DMS 273 (cell line): ENCODE data around the gene TMEM37.

Experiments used
- DNase-seq: peaks from one replicate; lab custom pipeline; 2025; ENCODE audit not compliant: unreplicated experiment; lab: John Stamatoyannopoulos, UW

Gene TMEM37

DNA sequence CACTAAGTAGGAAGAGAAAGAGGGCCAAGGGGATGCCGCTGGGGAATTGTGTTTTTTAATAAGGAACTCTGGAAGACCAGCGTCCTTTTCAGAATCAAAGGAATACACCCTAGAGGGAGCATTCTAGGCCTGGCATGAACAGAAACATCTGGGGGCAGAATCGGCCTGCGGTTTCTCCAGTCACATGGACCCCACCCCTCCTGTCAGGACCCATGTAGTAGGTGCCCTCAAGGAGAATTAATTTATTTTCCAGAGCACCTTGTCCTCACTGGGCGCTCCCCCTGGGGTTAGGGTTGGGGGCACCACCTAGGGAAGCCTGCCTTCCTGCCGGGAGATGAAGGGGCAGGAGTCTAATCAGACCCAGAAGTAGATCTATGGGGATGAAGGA, 44.2 kb downstream of the TMEM37 start:
- DNase-seq, result no peak

DNA sequence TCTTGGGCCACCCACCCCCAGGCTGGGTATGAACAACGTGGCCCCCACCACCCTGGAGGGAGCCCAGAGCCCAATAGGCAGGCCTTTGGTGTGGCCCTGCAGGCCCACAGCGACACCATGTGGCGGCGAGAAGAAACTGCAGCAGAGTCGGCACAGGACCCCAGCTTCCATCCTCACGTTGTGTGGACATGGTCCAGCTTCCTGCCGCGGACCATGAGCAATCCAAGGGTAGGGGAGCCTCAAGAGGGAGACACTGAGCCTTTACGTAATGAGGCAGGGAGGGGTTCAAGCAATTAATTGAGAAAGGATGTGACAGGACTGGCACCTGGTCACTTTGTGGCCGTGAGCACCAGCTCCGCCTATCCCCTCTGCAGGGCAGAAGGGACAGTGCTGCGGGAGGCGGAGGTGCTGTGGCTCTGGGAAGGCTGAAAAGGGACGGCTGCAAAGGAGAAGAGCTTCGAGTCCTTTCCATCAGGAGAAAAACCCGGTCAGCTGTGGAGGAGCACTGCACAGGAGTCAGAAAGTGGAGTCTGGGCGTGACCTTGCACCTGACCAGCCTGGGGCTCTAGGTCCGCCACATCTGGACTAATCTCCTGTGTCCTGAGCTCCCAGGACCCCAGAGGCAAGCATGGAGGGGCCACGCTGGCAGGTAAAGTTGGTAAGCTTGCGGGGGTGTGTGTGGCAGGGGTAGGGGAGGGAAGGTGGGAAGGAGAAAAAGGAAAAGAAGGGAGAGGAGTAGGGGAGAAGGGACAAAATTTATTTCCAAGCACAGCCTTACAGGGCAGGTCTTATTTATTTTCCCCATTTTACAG, 44.9 kb downstream of the TMEM37 start:
- peak; percentile 83 for DNase-seq

DNA sequence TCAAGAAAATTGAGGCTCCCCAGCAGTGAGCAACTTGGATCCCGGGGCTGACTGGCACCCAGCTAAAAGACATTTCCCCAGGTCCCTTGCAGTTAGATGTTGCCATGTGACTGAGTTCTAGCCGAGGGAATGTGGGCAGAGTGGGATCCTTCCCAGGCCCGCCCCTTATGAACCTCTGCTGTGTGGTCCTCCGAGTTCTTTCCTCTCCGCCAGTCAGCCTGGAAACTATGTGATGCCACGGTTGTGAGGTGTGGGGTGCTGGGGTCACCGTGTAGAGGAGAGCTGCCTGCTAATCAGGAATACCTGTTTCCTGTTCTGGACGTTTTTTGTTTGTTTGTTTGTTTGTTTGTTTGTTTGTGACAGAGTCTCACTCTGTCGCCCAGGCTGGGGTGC, 45.5 kb downstream of the TMEM37 start:
- no peak for DNase-seq

DNA sequence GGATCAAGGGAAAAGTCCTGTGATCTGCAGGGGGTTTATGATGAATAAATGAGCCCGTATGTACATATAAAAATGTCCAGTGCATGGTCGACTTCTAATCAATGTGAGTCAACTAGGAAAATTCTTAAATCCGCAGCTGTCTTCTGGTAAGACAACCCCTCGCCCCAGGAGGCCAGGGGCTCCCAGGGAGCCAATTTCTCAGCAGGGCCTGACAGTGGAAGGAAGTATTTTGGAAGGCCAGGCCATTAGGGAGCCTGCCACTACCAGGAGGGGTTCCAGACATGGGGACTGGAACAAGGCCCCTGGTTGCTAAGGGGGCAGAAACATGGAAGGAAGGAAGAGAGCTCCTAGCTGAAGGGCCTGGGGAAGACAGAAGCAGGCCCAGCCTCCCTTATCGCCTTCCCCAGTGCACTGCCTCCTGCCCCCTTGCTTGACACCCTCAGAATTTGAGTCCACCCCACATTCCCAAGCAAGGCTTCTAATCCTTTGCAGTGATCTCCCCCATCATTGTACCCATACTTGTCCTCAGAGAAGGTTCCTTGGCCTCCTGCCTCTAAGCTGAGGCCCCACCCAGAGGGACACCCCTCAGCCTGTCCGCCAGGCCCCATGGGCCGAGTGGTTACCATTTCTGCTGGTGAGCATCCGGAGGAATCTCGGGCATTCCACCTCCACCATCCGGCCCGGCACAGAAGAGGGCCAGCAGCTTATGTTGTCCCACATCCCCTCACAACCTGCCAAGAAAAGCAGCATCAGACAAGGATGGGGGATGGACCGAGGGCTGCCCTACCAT, 46.7 kb downstream of the TMEM37 start:
- no peak for DNase-seq

DNA sequence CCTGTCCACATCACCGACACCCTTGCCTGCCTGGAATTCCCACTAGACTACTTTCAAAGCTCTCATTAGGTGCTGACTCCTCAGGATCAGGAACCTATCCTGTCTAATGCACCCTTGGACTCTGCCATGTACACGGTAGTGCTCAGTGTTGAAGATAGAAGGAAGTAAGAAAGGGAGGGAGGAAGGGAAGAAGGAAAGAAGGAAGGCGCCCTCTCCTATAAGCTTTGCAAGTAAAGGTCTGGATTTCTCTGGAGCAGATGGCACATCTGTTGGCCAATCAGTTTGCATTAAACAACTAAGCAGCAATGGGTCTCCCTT, 47.3 kb downstream of the TMEM37 start:
- no peak for DNase-seq

DNA sequence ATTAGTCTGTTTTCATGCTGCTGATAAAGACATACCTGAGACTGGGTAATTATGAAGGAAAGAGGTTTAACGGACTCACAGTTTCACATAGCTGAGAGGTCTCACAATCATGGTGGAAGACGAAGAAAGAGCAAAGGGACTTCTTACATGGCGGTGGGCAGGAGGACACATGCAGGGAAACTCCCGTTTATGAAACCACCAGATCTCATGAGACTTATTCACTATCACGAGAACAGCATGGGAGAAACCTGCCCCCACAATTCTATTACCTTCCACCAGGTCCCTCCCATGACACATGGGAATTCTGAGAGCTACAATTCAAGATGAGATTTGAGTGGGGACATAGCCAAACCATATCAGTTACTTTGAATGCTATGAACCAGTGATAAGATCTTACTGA, 48.5 kb downstream of the TMEM37 start:
- no peak for DNase-seq

DNA sequence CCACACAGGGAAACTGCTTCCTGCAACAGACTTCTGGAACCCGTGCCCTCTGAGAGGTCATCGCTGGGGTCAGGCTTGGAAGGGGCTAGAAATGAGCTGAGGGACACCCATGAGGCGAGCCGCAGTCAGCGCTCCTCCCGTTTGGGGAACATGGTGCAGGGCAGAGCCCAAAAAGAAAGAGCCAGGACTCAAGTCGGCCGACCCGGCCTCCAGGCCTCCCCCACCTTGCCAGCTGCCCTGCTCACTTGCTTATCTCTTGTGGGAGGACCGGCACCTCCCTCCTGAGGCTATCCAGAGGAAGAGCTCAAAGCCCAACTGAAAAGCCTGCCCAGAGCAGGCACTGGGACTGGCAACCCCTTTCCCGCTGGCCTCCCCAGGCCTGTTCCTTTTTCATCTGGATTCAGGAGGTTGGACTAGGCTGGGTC, 49.1 kb downstream of the TMEM37 start:
- peak; percentile 26 for DNase-seq

DNA sequence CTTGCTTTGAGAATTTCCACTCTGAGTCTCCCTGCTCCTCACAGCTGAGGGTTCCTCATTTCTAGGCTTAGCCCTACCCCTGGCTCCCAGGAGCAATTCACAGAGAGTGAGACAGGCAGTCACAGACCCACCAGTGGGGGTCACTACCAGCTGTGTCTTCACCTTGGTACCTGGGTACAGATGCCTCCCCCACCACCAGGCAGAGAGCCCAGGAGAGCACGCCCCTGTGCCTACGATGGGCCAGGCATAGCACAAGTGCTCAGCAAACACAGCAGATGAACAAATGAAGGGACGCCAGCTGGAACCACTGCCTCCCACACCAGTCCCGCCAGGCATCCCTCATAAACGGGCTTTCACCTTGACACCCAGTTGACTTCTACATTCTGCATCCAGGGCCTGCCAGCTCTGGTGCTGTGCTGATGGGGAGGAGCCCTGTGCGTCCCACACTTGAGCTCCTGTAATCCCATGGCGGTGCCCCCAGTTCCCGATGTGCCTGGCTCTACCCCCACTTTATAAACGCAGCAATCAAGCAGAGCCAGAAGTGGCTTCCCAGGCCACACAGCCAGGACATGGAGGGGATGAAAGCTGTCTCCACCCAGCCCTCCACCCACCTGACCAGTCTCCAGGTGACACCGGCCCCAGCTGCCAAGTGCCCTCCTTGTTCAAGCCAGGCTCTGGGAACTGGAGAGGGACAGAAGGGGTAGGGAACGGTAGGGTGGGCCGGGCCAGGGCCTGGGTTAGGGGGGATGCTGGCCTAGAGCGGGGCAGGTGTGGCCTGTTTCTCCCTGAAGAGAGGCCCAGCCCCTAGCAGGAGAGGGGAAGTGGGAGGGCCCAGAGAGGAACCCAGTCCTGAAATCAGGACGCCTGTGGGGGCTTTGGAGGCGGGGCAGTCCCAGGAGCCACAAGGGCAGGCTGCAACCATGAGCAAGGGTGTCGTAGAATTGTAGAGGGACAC, 50.1 kb downstream of the TMEM37 start:
- peak; percentile 15 for DNase-seq

DNA sequence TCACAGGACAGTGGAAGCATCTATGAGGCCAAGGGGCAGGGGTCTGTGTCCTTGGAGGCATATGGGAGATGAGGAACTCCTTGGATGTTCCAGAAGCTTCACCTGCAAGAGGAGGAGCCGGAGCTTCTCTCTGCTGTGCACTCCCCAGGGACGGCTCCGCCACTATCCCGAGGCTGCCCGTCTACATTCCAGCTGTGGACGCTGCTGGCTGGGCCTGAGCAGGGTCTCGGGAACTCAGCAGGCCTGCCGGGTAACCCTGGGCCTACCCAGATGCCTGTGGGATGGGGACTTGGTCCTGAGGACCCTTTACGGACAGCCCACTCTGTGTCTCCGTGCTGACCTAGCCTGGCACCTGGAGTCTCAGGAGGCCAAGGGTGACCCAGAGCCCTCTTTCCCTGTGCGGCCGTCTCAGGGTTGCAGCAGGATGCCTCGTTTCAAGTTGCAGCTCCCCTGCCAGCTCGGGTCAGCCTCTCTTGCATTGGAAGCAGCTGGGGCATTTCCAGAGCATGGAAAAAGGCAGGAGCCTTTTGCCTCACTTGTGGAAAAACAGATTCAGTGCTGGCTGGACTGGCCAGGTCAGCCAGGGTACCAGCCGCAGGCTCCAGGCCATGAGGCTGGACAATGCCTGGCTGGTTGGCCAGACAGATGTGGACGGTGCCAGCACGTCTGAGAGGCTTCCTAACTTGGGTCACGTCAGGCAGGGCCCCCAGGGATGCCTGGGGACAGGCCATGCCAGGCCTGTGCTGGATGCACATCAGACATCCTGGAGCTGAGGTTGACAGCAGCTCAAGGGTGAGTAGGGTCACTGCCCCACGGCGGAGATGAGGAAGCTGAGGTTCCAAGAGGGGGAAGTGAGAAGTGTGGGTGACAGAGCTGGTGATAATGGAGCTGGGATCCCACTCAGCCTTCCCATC, 51.1 kb downstream of the TMEM37 start:
- peak; percentile 46 for DNase-seq

DNA sequence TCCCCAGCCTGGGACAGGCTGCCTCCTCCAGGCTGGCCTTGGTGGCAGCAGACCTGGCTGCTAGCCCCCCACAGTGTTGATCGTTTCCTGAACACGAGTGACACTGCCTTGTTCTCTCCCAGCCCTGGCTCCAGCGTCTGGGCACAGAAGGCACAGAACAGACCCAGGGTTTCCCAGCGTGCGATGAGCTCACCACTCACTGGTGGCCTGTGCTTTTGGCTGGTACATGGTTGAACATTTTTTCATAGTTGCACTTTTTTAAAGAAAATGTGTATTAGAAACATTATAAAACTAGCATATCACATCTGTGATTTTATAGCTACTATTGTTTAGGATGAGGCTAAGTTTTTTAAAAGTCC, 51.7 kb downstream of the TMEM37 start:
- no peak for DNase-seq

DNA sequence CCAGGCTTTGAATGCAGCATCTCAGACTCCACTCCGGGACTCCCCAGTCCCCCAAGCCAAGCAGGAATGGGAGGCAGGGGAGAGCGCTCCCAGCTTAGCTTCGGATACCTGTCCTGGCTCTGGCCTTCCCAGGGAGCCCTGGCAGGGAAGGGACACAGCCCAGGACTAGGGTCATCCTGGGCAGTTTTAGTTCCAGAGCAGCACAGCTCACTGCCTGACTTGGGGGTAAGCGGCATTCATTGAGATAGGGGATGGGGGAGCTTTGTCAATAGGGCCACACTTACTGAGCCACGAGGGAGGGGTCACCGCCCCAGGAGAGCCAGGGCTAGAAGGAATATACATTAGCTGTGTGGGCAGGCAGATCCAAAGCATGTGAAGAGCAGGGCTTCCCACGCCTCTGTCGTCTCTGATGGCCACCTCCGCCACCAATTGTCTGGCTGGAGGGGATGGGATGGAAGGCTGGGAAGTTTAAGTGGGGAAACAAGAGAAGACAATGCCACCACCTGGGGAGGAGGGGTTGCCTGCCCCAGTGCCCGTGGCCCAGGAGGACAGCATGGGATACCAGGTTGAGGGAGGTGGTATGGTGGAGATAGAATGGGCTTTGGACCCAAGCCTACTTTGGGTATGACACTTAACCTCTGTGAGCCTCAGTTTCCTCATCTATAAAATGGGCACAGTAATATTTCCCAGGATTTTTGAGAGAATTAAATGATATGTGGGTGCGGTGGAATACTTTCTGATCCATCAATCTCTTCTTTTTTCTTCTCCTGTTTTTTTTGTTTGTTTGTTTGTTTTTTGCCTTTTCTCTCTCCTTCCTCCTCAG, 52.5 kb downstream of the TMEM37 start:
- DNase-seq, result no peak

DNA sequence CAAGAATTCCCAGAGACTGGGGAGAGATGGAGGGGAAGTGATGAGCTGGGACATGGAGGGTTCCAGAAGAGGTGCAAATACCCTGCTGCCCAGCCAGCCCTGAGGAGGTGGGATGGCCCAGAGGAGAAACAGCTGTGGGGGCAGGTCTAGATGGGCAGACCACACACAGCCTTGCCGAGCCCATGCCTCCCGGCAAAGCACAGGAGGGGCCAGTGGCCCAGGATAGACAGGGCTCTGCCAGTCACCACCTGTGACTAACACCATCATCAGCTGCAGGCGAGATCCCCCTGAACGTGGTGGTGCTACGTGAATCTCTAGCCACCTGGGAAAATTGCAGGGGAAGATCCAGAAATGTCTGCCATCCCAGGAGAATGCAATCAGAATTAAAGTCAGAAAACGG, 53.2 kb downstream of the TMEM37 start:
- peak; percentile 45 for DNase-seq

DNA sequence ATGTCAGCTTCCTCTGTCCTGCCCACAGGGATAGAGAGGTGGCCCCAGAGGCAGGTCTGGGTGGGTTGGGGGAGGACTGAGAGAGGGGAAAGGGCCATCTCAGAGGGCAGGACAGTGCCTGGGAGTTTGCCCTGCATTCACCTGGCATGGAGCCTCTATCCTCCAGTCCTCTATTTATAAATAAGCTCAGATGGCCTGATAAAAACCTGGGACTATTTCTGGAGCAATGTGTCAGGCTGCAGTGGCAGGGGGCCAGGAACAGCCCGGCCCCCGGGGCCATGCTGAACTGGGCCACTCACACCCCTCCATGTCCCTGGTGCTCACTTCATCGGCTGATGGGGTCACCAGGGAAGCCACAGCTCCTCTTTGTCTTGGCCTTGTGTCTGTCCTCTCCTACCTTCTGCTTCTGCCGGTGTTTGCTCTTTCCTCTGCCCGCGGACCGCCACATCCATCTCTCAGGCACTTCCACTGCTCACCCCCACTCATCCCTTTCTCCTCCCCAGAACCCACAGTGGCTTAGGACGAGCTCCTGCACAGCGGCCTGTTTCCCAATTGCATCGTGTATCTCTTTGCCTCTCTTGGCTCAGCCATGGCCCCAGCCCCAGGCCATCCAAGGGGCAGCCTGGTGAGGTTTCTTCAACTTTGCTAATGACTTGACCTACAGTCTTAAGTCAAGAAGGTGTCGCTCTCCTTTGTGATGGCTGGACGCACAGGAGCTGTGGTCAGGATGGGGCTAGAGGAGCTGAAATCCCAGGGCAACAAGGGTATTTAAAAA, 53.9 kb downstream of the TMEM37 start:
- DNase-seq, result peak; percentile 49

DNA sequence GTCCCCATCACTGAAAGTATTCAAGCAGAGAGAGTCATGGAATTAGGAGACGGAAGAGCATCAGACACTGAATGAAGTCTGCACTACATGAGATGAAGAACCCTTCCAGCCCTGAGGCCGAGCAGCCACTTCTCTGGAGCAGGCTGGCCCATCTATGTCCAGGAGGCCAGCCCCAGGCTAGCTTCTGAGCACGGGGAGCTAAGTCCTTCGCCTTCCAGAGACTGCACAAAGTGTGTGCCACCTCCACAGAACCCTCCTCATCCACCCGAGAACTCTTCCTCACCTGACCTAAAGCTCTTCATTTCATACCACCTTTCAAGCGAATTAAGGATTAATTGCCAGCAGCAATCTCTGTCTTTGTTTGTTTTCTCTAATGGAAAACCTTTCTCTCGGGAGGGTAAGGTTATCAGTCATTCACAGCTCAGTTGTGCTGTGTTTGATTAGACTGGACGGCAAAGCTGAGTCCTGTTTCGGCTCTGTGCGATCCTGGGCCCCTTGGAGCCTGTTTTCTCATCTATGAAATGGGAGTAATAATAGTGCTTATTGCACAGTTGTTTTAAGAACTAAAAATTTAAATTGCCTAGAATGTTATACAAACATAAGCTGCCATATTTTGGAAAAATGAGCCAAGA, 54.7 kb downstream of the TMEM37 start:
- DNase-seq, result no peak

DNA sequence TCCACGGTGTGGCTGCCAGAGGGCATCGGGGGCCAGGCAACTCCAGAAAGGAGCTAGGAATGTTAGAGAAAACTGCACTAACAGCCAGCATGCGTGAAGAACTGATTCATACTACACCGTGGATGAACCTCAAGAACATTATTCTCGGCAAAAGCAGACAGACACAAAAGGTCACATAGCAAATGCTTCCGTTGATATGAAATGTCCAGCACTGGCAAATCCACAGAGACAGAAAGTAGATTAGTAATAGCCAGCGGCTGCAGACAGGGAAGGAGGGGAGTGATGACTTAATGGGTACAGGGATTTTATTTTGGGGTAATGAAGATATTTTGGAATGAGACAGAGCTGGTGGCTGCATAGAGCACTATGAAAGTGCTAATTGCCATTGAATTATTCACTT, 55.2 kb downstream of the TMEM37 start:
- DNase-seq, result no peak

DNA sequence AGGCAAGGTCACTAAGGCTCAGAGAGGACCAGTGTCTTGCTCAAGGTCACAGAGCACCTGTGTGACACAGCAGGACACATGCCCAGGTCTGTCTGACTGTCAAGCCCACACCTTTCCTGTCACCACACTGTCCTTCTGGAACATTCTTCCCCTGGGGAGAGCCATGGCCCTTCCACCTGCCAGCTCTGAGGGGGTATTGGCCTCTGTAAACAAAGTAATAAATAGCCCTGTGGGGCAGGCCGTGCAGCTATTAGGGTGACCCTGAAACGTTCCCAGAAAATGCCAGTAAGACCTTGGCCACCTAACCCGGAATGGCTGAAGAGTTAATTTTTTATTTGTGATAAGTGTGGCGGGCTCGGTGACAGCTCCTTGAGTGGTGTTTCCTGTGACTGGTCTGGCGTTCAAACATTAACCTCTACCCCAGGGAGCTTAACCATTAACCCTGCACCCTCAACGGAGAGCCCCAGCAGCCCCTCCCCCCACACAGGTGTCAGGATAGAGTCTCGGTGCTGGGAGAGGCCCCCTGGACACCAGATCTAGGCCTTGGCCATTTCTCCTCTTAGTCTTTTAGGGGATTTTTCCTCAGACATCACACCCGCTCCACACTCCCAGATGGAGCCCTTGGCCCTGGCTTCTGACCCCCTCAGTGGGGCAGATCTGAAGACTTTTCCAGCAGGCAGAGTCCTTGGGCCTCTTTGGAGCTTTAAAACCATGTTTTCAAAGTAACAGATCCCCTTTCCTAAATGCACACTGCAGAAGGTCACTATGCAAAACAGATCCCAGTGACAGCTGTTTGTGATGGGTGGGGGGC, 56.0 kb downstream of the TMEM37 start:
- no peak for DNase-seq
